HG02678 (cell line): Measurements from ENCODE around the gene LZTR1.

ENCODE experiments used
- ATAC-seq: cut with Tn5 transposase; IDR thresholded peaks from one replicate; pipeline ENCODE4 v1.9.1; 2021; ENCODE audit warnings: mild to moderate bottlenecking, moderate library complexity; ENCODE audit not compliant: unreplicated experiment

Gene LZTR1

DNA sequence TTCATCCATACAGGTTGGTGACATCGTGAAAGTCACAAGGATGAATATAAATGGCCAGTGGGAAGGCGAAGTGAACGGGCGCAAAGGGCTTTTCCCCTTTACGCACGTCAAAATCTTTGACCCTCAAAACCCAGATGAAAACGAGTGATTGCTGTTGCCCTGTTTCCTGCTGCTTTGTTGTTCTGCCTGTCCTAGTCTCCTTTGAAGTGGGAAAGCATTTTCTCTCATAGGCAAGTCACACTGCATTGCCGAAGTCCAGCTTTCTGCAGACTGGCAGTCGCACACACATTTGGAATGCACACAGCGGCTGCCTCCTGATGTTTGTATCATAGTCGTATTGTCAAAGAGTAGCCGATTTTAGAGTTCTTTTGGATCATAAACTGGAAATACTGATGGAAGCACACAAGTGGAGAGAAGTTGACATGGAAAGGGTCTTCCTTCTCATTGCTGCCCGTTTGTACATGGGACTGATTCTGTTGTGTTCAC is 32.4 kb upstream of the LZTR1 start:
- no peak for ATAC-seq

DNA sequence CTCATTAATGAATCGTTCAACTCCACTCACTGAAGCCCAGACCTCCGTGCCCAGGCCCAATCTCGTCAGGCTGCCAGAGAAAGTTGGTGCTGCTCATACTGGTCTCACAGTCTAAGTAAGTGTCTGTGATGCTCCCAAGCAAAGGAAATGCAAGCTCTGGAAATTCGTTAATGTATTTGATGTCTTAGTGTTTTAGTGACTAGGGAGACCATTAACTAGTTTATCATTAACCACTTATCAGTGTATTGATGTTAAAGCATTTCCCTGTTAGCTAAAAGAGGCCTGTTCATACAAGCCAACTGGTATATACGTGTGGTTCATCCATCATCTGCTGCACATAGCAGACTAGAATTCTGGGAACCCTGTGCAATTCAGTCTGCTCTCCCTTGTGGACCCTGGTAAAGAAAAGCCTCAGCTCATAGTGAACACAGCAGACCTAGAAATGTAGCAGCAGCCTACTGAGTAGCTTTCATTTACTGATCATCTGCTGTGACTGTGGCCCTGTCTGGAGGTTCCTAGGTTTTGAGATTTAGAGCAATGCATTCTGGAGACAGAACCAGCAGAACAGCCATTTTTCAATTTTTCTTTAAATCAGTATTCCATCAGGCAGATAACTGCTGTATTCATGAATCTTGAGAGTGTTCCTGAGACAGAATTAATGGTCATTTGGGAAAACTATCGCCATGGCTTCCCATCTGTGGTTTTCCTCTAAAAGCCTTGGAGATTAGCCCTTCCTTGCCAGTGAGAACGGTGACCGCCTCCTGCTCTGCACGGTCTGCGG is 30.8 kb upstream of the LZTR1 start:
- no peak for ATAC-seq

DNA sequence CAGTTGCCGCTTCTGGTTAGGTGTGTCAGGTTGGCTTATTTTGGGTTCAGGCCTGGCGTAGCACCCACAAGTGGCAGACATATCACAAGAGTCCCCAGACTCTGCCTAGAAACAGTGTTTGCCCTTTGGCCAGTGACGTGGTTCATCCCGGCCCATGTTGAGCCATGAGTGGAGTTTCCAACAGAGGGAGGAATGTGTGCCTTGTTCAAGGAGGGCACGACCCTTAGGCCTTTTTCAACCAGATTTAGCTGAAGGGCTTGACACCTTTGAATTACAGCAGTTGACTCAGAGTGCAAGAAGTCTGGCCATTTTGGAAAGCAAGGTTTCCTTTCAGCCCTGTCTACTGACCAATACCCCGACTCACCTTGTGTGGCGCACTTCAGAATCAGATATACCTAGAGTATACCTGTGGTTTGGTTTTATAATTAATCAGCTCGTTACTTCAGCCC is 30.1 kb upstream of the LZTR1 start:
- no peak for ATAC-seq

DNA sequence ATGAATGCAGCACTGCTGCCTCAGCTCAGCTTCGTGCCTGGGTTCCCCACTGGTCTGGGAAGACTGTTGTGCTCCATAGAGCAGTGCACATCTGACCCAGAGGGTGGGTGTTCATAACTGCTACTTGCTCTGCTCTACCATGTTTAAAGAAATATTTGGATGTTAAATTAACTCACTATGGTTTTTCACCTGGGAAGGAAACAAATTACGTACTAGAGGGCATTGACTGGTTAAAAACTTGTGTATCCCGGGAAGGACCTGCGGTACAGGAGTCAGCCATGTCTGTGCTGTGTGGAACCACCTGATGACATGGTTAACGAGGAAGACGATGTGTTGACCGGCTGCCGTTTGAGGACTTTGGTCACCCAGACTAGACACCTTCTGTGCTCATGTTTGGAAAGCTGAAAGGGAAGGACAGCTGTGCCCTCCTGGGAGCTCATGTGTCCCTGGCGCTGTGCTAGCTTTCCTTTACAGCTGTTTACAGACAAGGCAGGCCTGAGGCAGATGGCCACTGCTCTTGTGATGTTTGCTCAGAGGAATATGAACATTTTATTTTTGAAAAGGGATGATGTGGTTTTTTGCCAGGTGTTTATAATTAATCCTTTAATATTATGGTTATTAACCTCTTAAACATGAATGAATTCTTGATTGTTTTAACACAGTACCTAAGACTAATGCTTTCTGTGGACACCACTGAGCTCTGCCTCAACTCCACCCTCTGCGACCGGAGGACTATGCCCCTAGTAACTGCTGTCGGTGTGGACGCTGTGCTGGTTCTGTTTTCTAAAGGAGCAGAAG is 29.4 kb upstream of the LZTR1 start:
- ATAC-seq = no peak

DNA sequence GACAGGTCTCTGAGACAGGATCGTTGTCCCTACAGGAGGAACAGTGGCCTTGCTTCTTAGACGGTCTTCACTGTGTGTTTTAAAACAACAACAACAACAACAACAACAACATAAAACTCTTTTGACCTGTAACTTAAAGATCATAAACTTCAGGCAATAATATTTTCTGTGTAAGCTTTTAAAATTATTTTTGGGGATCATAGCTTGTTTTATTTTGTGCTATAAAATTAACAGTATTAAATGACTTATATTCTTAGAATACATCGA is 28.8 kb upstream of the LZTR1 start:
- no peak for ATAC-seq

DNA sequence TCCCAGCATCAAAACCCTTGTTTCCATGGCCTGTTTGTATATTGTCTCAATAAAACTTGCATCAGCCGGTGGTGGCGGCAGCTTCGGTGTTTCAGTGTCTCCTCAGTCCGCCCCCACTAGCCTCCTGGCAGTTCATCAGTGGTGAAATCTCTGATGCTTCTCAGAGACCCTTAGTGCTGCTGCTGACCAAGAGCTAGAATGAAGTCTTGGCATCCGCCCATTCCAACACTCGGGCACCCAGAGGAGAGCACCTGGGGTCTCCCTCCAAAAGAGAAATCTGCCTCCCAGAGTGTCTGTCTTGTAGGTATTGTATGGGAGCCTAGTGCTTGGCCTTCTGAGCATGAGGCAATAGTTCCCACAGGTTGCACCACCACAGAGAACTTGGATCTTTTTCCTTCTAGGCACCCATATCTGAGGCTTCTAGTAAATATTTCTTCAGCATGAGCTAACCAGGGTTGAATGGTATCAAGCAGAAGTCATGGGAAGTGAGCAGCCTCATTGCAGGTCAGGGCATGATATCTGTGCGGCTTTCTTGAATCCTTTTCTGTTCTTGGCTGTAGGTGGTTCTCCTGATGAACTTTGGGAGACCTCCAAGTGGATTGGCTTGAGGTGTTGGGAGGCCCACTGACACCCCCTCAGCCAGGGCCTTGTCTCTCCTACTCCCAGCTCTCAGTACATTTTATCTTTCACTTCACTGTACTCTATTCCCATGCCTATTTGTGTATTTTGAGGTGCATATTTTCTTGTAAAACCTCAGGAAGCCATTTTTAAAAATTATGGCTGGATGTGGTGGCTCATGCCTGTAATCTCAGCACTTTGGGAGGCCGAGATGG is 28.2 kb upstream of the LZTR1 start:
- ATAC-seq = no peak

DNA sequence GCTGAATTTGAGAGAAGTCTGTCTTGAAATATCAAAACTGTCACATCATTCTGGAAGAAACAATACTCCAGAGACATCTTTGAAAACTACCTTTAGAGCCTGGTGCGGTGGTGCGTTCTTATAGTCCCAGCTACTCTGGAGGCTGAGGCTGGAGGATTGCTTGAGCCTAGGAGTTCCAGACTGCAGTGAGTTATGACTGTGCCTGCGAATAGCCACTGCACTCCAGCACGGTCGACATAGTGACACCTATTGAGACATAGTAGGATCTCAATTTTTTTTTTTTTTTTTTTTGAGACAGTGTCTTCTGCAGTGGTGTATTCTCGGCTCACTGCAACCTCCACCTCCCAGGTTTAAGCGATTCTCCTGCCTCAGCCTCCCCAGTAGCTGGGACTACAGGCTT is 26.5 kb upstream of the LZTR1 start:
- ATAC-seq = no peak

DNA sequence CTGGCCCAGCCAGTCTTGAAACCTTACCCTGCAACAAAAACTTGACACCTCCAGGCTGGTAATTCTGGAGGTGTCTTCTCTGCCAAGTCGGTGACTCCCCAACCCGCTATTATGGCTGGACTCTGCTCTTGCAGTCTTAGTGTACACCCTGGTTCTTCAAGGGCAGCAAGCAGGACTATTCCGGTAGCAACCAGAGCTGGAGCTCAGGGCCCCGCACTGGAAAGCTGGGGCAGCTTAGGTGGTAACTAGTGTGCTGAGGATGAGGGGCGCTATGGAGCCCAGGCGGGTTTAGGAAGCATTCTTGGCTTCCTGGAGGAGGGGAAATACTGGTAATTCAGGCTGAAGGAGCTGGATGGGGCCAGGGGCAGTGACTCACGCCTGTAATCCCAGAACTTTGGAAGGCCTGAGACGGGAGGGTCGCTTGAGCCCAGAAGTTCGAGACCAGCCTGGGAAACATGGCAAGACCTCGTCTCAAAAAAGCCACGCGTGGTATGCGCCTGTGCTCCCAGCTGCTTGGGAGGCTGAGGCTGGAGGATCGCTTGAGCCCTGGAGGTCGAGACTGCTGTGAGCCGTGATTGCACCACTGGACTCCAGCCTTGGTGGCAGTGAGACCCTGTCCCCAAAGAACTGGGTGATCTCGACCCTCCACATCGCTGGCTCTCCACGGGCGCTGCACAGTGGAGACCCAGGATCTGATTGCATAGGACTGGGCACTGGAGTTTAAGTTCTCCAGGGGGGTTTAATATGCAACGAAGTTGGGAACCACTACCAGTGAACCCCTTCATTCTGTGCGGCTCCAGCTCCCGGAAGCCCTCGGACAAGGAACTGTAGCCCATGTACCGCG is 25.6 kb upstream of the LZTR1 start:
- ATAC-seq = no peak

DNA sequence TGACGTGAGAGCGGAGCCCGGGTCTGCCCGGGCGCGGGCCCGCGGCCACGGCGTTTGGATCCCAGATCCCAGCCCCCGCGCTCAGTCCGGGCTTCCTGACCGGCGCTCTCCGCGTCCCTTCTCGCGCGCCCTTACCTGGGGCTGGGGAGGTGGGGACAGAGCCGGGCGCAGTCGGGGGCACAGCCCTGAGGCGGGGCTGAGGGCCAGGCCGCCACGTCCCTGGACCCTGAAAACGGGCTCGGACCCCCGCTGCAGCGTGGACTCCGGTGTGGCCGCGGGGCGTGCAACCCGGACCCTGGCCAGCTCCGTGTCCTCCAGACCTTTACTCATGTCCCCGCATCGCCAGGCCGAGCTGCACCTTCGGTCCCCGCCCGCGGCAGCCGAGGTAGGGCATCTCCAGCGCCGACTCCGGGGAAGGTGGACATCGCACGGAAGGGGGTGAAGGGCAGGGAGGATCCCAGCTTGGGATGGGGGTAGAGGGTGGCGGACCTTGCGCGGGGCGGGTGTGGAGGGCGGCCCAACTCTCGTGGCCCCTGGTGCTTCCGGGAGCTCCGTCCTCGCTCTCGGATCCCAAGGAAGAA is 24.9 kb upstream of the LZTR1 start:
- no peak for ATAC-seq

DNA sequence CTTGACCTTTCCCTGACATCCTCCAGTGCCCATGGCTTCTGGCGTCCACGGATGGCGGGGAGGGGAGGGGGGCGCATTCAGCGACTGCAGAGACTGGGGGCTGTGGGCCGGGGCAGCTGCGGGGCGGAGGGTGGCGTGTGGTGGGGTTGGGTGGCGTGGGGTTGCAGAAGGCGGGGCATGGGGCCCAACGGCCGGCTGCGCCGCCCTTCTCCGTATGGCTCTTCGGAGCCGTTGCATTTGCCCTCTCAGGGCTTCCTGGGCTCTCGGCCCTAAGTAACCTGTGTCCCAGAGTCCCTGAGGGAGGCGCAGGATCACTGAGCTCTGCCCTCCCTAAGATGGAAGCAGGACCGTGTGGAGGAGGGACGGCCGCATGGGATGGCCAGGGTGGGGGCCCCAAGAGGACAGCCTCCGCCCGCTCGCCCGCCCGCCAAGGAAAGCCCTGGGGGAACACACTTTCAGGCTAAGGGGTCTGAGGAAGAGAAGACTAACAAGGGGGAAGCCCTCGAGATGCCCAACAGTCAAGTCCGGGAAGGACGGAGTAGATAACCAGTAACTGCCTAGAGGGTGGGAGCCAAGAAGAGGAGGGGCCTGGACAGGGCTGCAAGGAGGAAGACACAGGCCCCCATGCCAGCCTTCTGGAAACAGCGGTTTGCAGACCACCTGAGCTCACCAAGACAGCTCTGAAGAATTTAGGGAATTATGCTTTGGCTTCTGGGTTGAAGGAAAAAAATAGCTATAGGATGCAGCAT is 24.2 kb upstream of the LZTR1 start:
- no peak for ATAC-seq

DNA sequence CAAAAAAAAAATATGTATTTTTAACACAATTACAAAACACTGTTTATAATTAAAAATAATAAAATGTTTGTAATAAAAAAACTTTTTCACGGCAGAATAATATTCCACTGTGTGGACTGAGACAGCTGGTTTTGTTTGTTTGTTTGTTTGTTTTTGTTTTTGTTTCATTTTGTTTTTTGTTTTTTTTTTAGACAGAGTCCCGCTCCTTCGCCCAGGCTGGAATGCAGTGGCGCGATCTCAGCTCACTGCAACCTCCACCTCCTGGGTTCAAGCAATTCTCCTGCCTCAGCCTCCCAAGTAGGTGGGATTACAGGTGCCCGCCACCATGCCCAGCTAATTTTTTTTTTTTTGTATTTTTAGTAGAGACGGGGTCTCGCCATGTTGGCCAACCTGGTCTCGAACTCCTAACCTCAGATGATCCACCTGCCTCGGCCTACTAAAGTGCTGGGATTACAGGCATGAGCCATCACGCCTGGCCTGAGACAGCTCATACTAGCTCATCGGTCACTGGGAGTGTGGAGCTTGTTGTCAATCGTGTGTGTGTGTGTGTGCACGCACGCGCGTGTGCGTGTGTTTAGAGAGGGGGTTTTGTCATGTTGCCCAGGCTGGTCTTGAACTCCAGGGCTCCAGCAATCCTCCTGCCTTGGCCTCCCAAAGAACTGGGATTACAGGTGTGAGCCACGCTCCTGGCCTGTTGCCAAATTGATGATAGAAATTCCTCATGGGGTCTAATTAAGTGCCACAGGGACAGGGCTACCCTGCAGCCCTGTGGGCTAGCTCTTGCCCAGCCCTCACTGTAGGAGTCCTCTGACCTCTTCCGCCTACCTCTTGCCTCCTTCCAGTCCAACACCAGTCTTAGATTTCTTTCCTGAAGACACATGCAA is 22.3 kb upstream of the LZTR1 start:
- no peak for ATAC-seq

DNA sequence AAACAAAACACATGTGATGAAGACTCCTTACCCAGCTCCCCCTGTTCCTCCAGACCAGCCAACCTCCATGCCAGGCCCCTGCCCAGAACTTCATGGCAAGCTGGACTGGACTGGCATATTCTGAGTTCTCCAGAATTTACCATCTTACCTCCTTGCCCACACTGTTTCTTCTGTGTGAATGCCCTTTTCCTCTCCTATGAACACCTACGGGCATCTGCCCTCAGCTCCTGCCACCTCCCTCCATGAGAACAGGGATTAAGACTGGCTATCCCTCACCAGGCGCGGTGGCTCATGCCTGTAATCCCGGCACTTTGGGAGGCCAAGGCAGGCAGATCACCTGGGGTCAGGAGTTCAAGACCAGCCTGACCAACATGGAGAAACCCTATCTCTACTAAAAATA is 21.5 kb upstream of the LZTR1 start:
- ATAC-seq = no peak

DNA sequence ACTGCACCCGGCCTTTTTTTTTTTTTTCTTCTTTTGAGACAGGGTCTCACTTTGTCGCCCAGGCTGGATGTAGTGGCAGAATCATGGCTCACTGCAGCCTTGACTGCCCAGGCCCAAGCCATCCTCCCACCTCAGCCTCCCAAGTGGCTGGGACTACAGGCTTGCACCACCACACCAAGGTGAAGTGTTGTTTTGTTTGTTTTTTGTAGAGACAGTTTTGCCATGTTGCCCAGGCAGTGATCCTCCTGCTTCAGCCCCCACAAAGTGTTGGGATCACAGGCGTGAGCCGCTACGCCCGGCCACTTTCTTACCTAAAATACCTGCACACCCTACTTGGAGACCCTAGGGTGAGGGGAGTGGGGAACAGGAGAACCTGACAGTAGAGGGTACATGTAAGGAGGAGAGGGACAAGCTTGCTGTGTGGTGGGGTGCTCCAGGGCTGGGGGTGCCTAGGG is 19.6 kb upstream of the LZTR1 start:
- ATAC-seq = no peak

DNA sequence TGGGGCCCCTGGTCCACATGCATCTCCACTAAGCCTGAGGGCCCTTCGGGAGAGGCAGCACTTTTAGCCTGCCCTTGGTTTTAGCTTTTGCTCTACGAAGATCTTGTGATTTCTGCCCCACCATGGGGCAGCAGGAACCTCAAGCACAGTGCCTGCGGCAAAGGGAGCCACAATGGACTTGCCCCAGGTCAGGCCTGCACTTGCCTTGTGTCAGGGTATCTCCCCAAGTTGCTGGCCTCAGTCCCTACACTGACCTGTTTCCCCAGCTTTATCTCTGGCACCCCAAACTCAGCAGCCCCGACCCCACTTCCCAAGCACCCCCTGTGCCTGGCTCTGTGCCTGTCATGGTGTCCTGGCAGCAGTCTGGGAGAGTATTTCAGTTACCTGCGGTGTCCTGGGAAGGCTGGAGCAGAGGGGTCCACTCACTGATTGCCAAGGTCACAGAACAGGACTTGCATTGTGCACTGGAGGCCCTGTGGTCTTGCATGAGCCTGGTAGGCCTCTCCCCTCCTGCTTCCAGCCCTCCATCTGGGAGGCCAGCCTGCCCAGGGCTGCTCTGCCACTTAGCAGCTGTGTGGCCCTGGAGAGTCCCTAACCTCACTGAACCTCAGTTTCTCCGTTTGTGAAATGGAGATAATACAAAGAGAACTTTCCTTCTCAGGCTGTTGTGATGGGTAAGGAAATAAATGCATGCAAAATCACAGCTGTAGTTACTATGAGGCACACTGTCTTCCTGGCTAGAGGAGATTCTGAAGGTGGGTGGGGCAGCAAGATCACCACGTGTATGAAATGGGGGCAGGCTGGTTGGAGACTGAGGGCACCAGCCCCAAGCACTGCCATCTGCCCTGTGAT is 18.7 kb upstream of the LZTR1 start:
- ATAC-seq = no peak

DNA sequence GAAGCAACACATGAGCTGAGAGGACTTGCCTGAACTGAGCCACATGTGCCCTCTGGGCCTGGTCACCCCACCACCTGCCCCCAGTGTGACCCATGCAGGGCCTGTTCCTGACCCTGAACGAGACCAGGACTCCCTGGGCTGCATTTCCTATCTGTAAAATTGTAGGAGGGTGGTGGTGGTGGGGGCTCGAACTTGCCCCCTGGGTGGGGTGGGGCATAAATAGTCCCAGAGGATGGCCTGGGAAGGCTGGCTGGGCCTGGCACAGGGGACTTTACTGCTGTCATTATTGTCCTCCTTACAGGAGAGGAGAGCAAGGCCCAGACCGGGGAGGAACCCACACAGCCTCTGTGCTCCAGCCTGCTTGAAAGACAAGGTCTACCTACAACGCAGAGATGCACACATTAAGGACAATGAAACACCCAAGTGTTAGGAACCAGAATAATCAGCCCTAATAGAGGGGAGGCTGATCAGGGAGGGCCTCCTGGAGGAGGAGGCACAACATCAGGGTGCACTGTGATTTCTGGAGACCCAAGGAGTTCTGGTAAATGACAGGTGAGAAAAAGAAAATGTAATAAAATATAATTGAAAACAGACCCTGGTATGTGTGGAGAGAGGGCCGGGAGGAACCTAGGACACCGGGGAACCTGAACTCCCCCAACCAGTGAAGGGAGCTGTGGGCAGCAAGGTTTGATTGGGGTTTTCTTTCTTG is 17.9 kb upstream of the LZTR1 start:
- ATAC-seq = no peak

DNA sequence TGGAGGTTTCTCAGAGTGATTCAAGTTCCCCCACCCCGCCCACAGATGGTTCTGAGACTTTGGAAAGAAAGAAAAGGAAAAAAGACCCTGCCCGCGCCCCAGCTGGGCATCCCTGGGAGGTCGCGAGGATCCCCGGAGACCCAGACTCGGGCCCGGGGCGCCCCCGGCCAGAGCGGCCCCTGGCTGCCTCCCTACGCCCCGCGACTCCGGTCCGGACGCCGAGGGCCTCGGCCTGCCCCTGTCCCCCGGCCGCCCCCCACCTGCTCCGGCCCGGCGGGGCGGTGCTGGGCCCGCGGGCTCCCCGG is 17.3 kb upstream of the LZTR1 start:
- ATAC-seq = no peak
